ENCODE results near the gene GALNT14. TPM values are rescaled to one million over a fixed set of nuclear protein-coding genes. Genes with fewer than 3 reads are reported as not detected.

GALNT14 gene
- total and polyA plus RNA-seq, 4 donors, result 0.85 to 2.8 (median 2.4) TPM

GRCh38 chr2:31124904-31125303 is 13.3 kb downstream of the GALNT14 start:
- H3K9ac ChIP-seq (ENCODE audit: insufficient read depth in 1 of 2, low read length in 2 of 2), result no peak overlapping the region
- no peaks in the 10 kb centered on the region for H3K4me1 ChIP-seq (ENCODE audit: control insufficient read depth in 5 of 5, insufficient read depth in 5 of 5, low read length in 5 of 5)
- TF ChIP-seq CTCF (IDR thresholded peaks at IDR 0.05; ENCODE audit: control extremely low read depth, extremely low read depth), result no peak
- DNase-seq, result no peak
- H3K27ac ChIP-seq (ENCODE audit: low read depth in 1 of 2, low read length in 1 of 2), result no peak overlapping the region
- ATAC-seq (ENCODE audit: insufficient read depth, low FRiP score), result no peak
- H3K4me3 ChIP-seq, result no peak overlapping the region
- H3K9me3 ChIP-seq (ENCODE audit: control insufficient read depth in 4 of 4, insufficient read depth in 3 of 4, low read length in 3 of 4), result no peaks in the 10 kb centered on the region
- H3K27me3 ChIP-seq (ENCODE audit: control insufficient read depth in 3 of 3, insufficient read depth in 3 of 3, low read length in 2 of 3), result no peaks in the 10 kb centered on the region
- no peaks in the 10 kb centered on the region for H3K36me3 ChIP-seq (ENCODE audit: control insufficient read depth in 4 of 4, insufficient read depth in 4 of 4, low read length in 4 of 4)
- 90 to 97% methylated on average over 4 of the region's 4 CpGs for WGBS, 2 donors

DNA sequence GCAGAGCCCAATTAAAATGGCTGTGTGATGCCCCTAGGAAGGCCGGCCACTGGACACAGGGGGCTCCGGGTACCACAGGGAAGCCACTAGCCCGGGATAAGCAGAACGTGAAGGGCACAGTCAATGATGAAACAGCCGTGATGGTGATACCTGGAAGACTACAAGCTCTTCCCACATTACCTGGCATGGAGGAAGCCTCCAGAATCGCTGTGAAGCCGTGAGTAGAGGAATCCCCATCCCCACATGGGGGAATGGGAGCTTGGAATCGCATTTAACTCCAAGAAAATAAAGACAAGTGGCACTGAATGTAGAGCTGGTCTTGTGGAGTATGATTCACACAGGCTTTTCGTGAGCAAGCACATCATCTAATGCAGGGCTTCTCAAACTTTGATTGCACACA is 16.1 kb downstream of the GALNT14 start:
- H3K27ac ChIP-seq (ENCODE audit: low read depth in 1 of 2, low read length in 1 of 2), result no peak overlapping the region
- no peaks in the 10 kb centered on the region for H3K9me3 ChIP-seq (ENCODE audit: control insufficient read depth in 4 of 4, insufficient read depth in 3 of 4, low read length in 3 of 4)
- ATAC-seq (ENCODE audit: insufficient read depth, low FRiP score) (no peak), DNase-seq (no peak)
- H3K27me3 ChIP-seq (ENCODE audit: control insufficient read depth in 3 of 3, insufficient read depth in 3 of 3, low read length in 2 of 3), result no peaks in the 10 kb centered on the region
- H3K4me3 ChIP-seq, result no peak overlapping the region
- no peak overlapping the region for H3K9ac ChIP-seq (ENCODE audit: insufficient read depth in 1 of 2, low read length in 2 of 2)
- no peaks in the 10 kb centered on the region for H3K36me3 ChIP-seq (ENCODE audit: control insufficient read depth in 4 of 4, insufficient read depth in 4 of 4, low read length in 4 of 4)
- no peaks in the 10 kb centered on the region for H3K4me1 ChIP-seq (ENCODE audit: control insufficient read depth in 5 of 5, insufficient read depth in 5 of 5, low read length in 5 of 5)
- TF ChIP-seq CTCF (IDR thresholded peaks at IDR 0.05; ENCODE audit: control extremely low read depth, extremely low read depth), result no peak
- WGBS, 2 donors, result 89 to 95% methylated on average over 9 of the region's 9 CpGs

- no peak overlapping the region for H3K27ac ChIP-seq (ENCODE audit: low read depth in 1 of 2, low read length in 1 of 2)
- no peak for TF ChIP-seq CTCF (IDR thresholded peaks at IDR 0.05; ENCODE audit: control extremely low read depth, extremely low read depth)
- H3K9ac ChIP-seq (ENCODE audit: insufficient read depth in 1 of 2, low read length in 2 of 2), result no peak overlapping the region
- H3K4me1 ChIP-seq (ENCODE audit: control insufficient read depth in 5 of 5, insufficient read depth in 5 of 5, low read length in 5 of 5), result peaks cover 0 to 3% (median 0%) of the 10 kb centered on the region in 5 donors
- no peaks in the 10 kb centered on the region for H3K36me3 ChIP-seq (ENCODE audit: control insufficient read depth in 4 of 4, insufficient read depth in 4 of 4, low read length in 4 of 4)
- peaks cover 0 to 5% (median 0%) of the 10 kb centered on the region in 3 donors for H3K27me3 ChIP-seq (ENCODE audit: control insufficient read depth in 3 of 3, insufficient read depth in 3 of 3, low read length in 2 of 3)
- no peaks in the 10 kb centered on the region for H3K9me3 ChIP-seq (ENCODE audit: control insufficient read depth in 4 of 4, insufficient read depth in 3 of 4, low read length in 3 of 4)
- no peak for ATAC-seq (ENCODE audit: insufficient read depth, low FRiP score)
- H3K4me3 ChIP-seq, result no peak overlapping the region
- no peak for DNase-seq
Observed at GRCh38 chr2:31113765-31114164, 24.5 kb downstream of the GALNT14 start.

GRCh38 chr2:31112544-31112943 is 25.7 kb downstream of the GALNT14 start:
- no peak overlapping the region for H3K27ac ChIP-seq (ENCODE audit: low read depth in 1 of 2, low read length in 1 of 2)
- no peak for DNase-seq
- H3K4me1 ChIP-seq (ENCODE audit: control insufficient read depth in 5 of 5, insufficient read depth in 5 of 5, low read length in 5 of 5), result peaks cover 0 to 13% (median 4%) of the 10 kb centered on the region in 5 donors
- H3K4me3 ChIP-seq, result no peak overlapping the region
- no peak overlapping the region for H3K9ac ChIP-seq (ENCODE audit: insufficient read depth in 1 of 2, low read length in 2 of 2)
- no peak for ATAC-seq (ENCODE audit: insufficient read depth, low FRiP score)
- H3K27me3 ChIP-seq (ENCODE audit: control insufficient read depth in 3 of 3, insufficient read depth in 3 of 3, low read length in 2 of 3), result peaks cover 0 to 5% (median 0%) of the 10 kb centered on the region in 3 donors
- WGBS, 2 donors, result 99% methylated on average over 3 of the region's 3 CpGs
- TF ChIP-seq CTCF (IDR thresholded peaks at IDR 0.05; ENCODE audit: control extremely low read depth, extremely low read depth), result no peak
- H3K36me3 ChIP-seq (ENCODE audit: control insufficient read depth in 4 of 4, insufficient read depth in 4 of 4, low read length in 4 of 4), result no peaks in the 10 kb centered on the region
- H3K9me3 ChIP-seq (ENCODE audit: control insufficient read depth in 4 of 4, insufficient read depth in 3 of 4, low read length in 3 of 4), result no peaks in the 10 kb centered on the region
